OCI-LY1 (cell line): ENCODE measurements around the gene NNT.

Source experiments
- H2AFZ ChIP-seq: fragments of 200-600 bp; sonication (generic), shearing (Covaris generic); 2 replicates; pipeline ENCODE4 v1.6.0; 2014; ENCODE audit warnings: antibody characterized with exemption, mild to moderate bottlenecking, low read length
- H3F3A ChIP-seq: fragments of 200-600 bp; sonication (generic), shearing (Covaris generic); 2 replicates; pipeline ENCODE4 v1.6.0; 2014; ENCODE audit warnings: mild to moderate bottlenecking, antibody characterized with exemption, low read length, moderate library complexity; ENCODE audit not compliant: insufficient read depth
- H3K27ac ChIP-seq: fragments of 200-600 bp; sonication (generic); 2 replicates; pipeline ENCODE4 v1.5.1; 2014; ENCODE audit warnings: low read length, mixed run types, mild to moderate bottlenecking, low read depth; ENCODE audit not compliant: poor library complexity, severe bottlenecking
- H3K27me3 ChIP-seq: fragments of 200-600 bp; sonication (generic); 2 replicates; pipeline ENCODE4 v1.6.0; 2014; ENCODE audit warnings: antibody characterized with exemption, mild to moderate bottlenecking, low read length, moderate library complexity; ENCODE audit not compliant: insufficient read depth
- H3K36me3 ChIP-seq: fragments of 200-600 bp; sonication (generic); 2 replicates; pipeline ENCODE4 v1.6.1; 2014; ENCODE audit warnings: mild to moderate bottlenecking, antibody characterized with exemption, low read length, moderate library complexity, mixed read lengths; ENCODE audit not compliant: insufficient read depth
- H3K4me1 ChIP-seq: fragments of 200-600 bp; sonication (generic); 2 replicates; pipeline ENCODE4 v1.5.1; 2014; ENCODE audit warnings: mild to moderate bottlenecking, low read length, moderate library complexity; ENCODE audit not compliant: insufficient read depth, severe bottlenecking
- H3K4me2 ChIP-seq: fragments of 200-600 bp; sonication (generic), shearing (Covaris generic); 2 replicates; pipeline ENCODE4 v1.6.1; 2014; ENCODE audit warnings: low read length
- H3K4me3 ChIP-seq: fragments of 200-600 bp; sonication (generic); 2 replicates; pipeline ENCODE4 v1.5.1; 2014; ENCODE audit warnings: low read length, low read depth, mild to moderate bottlenecking, mixed read lengths; ENCODE audit not compliant: poor library complexity, severe bottlenecking
- H3K79me2 ChIP-seq: fragments of 200-600 bp; shearing (Covaris generic); 2 replicates; pipeline ENCODE4 v1.6.1; 2016; ENCODE audit warnings: mixed run types, low read length, mixed read lengths; ENCODE audit not compliant: insufficient read depth
- H3K9ac ChIP-seq: fragments of 200-600 bp; sonication (generic), shearing (Covaris generic); 2 replicates; pipeline ENCODE4 v1.6.1; 2014; ENCODE audit warnings: mild to moderate bottlenecking, low read length, mixed read lengths
- H3K9me2 ChIP-seq: fragments of 200-600 bp; sonication (generic), shearing (Covaris generic); 2 replicates; pipeline ENCODE4 v1.6.1; 2014; ENCODE audit warnings: low read depth, mild to moderate bottlenecking, low read length, mixed read lengths
- H3K9me3 ChIP-seq: fragments of 200-600 bp; shearing (Covaris generic); 2 replicates; pipeline ENCODE4 v1.6.1; 2014; ENCODE audit warnings: low read length, mixed read lengths
- H4K20me1 ChIP-seq: fragments of 200-600 bp; sonication (generic), shearing (Covaris generic); 2 replicates; pipeline ENCODE4 v1.6.0; 2016; ENCODE audit warnings: mild to moderate bottlenecking, low read length; ENCODE audit not compliant: insufficient read depth
- EZH2 ChIP-seq: fragments of 200-600 bp; sonication (generic), shearing (Covaris generic); IDR thresholded peaks from 2 replicates; pipeline ENCODE4 v1.8.0; 2017; ENCODE audit warnings: borderline replicate concordance, mixed run types, mild to moderate bottlenecking, antibody characterized with exemption, low read length, moderate library complexity, mixed read lengths
- TF ChIP-seq, protein P1 (sequence below): fragments of 200-600 bp; sonication (generic), shearing (Covaris generic); IDR thresholded peaks from 2 replicates; pipeline ENCODE4 v1.5.1; 2017; ENCODE audit warnings: mild to moderate bottlenecking, antibody characterized with exemption, low read length, moderate library complexity, mixed read lengths

The NNT gene

GRCh38 chr5:43648499-43649124 lies 45.6 kb downstream of the NNT start:
- no peaks in the 10 kb centered on the region for H3K9me3 ChIP-seq
- no peaks in the 10 kb centered on the region for H3K79me2 ChIP-seq
- H3K4me1 ChIP-seq: no peaks in the 10 kb centered on the region
- H2AFZ ChIP-seq: no peak overlapping the region
- H3F3A ChIP-seq: 0 out of 2 replicates have a peak, but pooled peaks cover 2% of the 10 kb centered on the region
- H3K27me3 ChIP-seq: no peaks in the 10 kb centered on the region
- H4K20me1 ChIP-seq: no peaks in the 10 kb centered on the region
- no peak overlapping the region for H3K4me2 ChIP-seq
- H3K36me3 ChIP-seq: peaks cover 80% of the 10 kb centered on the region
- no peak overlapping the region for H3K4me3 ChIP-seq
- H3K27ac ChIP-seq: no peak overlapping the region
- H3K9ac ChIP-seq: no peak overlapping the region
- TF ChIP-seq, protein P1, sequence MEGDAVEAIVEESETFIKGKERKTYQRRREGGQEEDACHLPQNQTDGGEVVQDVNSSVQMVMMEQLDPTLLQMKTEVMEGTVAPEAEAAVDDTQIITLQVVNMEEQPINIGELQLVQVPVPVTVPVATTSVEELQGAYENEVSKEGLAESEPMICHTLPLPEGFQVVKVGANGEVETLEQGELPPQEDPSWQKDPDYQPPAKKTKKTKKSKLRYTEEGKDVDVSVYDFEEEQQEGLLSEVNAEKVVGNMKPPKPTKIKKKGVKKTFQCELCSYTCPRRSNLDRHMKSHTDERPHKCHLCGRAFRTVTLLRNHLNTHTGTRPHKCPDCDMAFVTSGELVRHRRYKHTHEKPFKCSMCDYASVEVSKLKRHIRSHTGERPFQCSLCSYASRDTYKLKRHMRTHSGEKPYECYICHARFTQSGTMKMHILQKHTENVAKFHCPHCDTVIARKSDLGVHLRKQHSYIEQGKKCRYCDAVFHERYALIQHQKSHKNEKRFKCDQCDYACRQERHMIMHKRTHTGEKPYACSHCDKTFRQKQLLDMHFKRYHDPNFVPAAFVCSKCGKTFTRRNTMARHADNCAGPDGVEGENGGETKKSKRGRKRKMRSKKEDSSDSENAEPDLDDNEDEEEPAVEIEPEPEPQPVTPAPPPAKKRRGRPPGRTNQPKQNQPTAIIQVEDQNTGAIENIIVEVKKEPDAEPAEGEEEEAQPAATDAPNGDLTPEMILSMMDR: no peak
- TF ChIP-seq EZH2: no peak
- H3K9me2 ChIP-seq: no peaks in the 10 kb centered on the region

DNA sequence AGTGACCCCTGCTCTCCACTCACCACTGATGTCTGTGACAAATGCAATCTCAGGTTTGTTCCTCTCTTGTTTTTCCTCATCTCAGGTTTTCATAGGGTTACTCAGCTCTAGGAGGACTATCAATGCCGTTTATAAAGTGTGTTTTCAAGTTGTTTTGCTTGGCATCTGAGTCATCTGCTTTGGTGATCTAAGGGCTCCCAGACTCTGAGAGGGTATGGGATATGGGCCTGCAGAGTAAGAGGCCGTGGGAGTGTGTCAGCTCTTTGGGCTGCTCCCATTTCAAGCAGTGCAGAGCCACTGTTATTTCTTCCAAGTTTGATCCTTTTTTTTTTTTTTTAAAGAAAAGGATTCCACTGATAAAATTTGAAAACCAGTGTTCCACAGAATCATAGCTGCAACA lies 46.3 kb downstream of the NNT start:
- Histone ChIP-seq H3K79me2 (no peaks in the 10 kb centered on the region), H3K36me3 (peaks cover 84% of the 10 kb centered on the region), H3K27me3 (no peaks in the 10 kb centered on the region), H3K4me3 (no peak overlapping the region), H4K20me1 (no peaks in the 10 kb centered on the region), H3F3A (0 out of 2 replicates have a peak, but pooled peaks cover 2% of the 10 kb centered on the region), H3K9ac (no peak overlapping the region), H3K4me1 (no peaks in the 10 kb centered on the region), H3K9me2 (no peaks in the 10 kb centered on the region), H2AFZ (no peak overlapping the region), H3K27ac (no peak overlapping the region), H3K9me3 (no peaks in the 10 kb centered on the region), H3K4me2 (no peak overlapping the region)
- TF ChIP-seq EZH2: no peak
- TF ChIP-seq, protein P1: no peak

- Histone ChIP-seq H3K79me2 (no peaks in the 10 kb centered on the region), H3K4me3 (no peak overlapping the region), H4K20me1 (no peaks in the 10 kb centered on the region), H3K27me3 (no peaks in the 10 kb centered on the region), H3K27ac (no peak overlapping the region), H3K36me3 (peaks cover 91% of the 10 kb centered on the region), H3K4me2 (no peak overlapping the region), H3K9me2 (no peaks in the 10 kb centered on the region), H3K9ac (no peak overlapping the region), H3F3A (no peaks in the 10 kb centered on the region), H3K9me3 (no peaks in the 10 kb centered on the region), H3K4me1 (no peaks in the 10 kb centered on the region), H2AFZ (no peak overlapping the region)
- TF ChIP-seq, protein P1: no peak
- no peak for TF ChIP-seq EZH2
Observed at GRCh38 chr5:43652537-43653302, 49.7 kb downstream of the NNT start.
